Stimulated activated memory B cell treated with anti-CD40 and anti-IgM and Interleukin-4, amounts not matched to agents 10 μg/mL and 1 μg/mL and 100 μg/mL, for 72 hours (primary cell): ENCODE results near the gene ARHGAP18.

Experiments
- ATAC-seq: fragments of 150-1000 bp; cut with Tn5 transposase; 2 replicates; pipeline ENCODE4 v1.10.0; 2021
- H3K27ac Mint-ChIP-seq: one replicate; pipeline ENCODE4 v1.8.0; 2022; ENCODE audit warnings: mild to moderate bottlenecking, mixed read lengths
- H3K27me3 Mint-ChIP-seq: one replicate; pipeline ENCODE4 v1.8.0; 2022; ENCODE audit warnings: mixed read lengths
- H3K36me3 Mint-ChIP-seq: one replicate; pipeline ENCODE4 v1.8.0; 2022; ENCODE audit warnings: mixed read lengths
- H3K4me1 Mint-ChIP-seq: one replicate; pipeline ENCODE4 v1.8.0; 2022; ENCODE audit warnings: mixed read lengths
- H3K4me3 Mint-ChIP-seq: one replicate; pipeline ENCODE4 v1.8.0; 2022; ENCODE audit warnings: mild to moderate bottlenecking, moderate library complexity, mixed read lengths
- H3K9me3 Mint-ChIP-seq: one replicate; pipeline ENCODE4 v1.8.0; 2022; ENCODE audit warnings: mixed read lengths

The ARHGAP18 gene

GRCh38 chr6:129685662-129686031 lies 24.3 kb downstream of the ARHGAP18 start:
- H3K27me3 Mint-ChIP-seq: no peaks in the 10 kb centered on the region
- no peaks in the 10 kb centered on the region for H3K36me3 Mint-ChIP-seq
- no peak for ATAC-seq
- peak overlapping the region; percentile 38 for H3K4me3 Mint-ChIP-seq
- H3K9me3 Mint-ChIP-seq: no peaks in the 10 kb centered on the region
- peaks cover 62% of the 10 kb centered on the region for H3K4me1 Mint-ChIP-seq
- H3K27ac Mint-ChIP-seq: peak overlapping the region; percentile 64

- Mint-ChIP-seq H3K4me3 (no peak overlapping the region), H3K36me3 (no peaks in the 10 kb centered on the region), H3K4me1 (peaks cover 62% of the 10 kb centered on the region), H3K9me3 (no peaks in the 10 kb centered on the region), H3K27me3 (no peaks in the 10 kb centered on the region), H3K27ac (peak overlapping the region; percentile 64)
- ATAC-seq: no peak
These were observed 24.9 kb downstream of the ARHGAP18 start for GRCh38 chr6:129684903-129685661.

- peak overlapping the region; percentile 69 for H3K27ac Mint-ChIP-seq
- H3K27me3 Mint-ChIP-seq: no peaks in the 10 kb centered on the region
- peaks cover 62% of the 10 kb centered on the region for H3K4me1 Mint-ChIP-seq
- H3K36me3 Mint-ChIP-seq: no peaks in the 10 kb centered on the region
- H3K9me3 Mint-ChIP-seq: no peaks in the 10 kb centered on the region
- ATAC-seq: no peak
- peak overlapping the region; percentile 30 for H3K4me3 Mint-ChIP-seq
These were observed 25.6 kb downstream of the ARHGAP18 start for GRCh38 chr6:129684323-129684884.

- Mint-ChIP-seq H3K27me3 (no peaks in the 10 kb centered on the region), H3K9me3 (no peaks in the 10 kb centered on the region), H3K4me1 (peaks cover 62% of the 10 kb centered on the region), H3K27ac (peak overlapping the region; percentile 69), H3K36me3 (no peaks in the 10 kb centered on the region), H3K4me3 (peak overlapping the region; percentile 30)
- peak; percentile 98 for ATAC-seq
These were observed 26.2 kb downstream of the ARHGAP18 start for GRCh38 chr6:129683601-129684322.

- no peaks in the 10 kb centered on the region for H3K36me3 Mint-ChIP-seq
- no peak overlapping the region for H3K4me3 Mint-ChIP-seq
- no peaks in the 10 kb centered on the region for H3K27me3 Mint-ChIP-seq
- no peaks in the 10 kb centered on the region for H3K9me3 Mint-ChIP-seq
- peak overlapping the region; percentile 72 for H3K27ac Mint-ChIP-seq
- peaks cover 47% of the 10 kb centered on the region for H3K4me1 Mint-ChIP-seq
- no peak for ATAC-seq
These were observed 28.1 kb downstream of the ARHGAP18 start for GRCh38 chr6:129681913-129682205.

GRCh38 chr6:129680633-129681032 lies 29.3 kb downstream of the ARHGAP18 start:
- no peaks in the 10 kb centered on the region for H3K27me3 Mint-ChIP-seq
- peak overlapping the region; percentile 72 for H3K27ac Mint-ChIP-seq
- no peaks in the 10 kb centered on the region for H3K9me3 Mint-ChIP-seq
- H3K4me3 Mint-ChIP-seq: no peak overlapping the region
- H3K4me1 Mint-ChIP-seq: peaks cover 41% of the 10 kb centered on the region
- no peak for ATAC-seq
- H3K36me3 Mint-ChIP-seq: no peaks in the 10 kb centered on the region

- Mint-ChIP-seq H3K27ac (peak overlapping the region; percentile 72), H3K4me3 (no peak overlapping the region), H3K9me3 (no peaks in the 10 kb centered on the region), H3K4me1 (peaks cover 36% of the 10 kb centered on the region), H3K36me3 (no peaks in the 10 kb centered on the region), H3K27me3 (no peaks in the 10 kb centered on the region)
- ATAC-seq: no peak
These were observed 30.2 kb downstream of the ARHGAP18 start for GRCh38 chr6:129679758-129680157.

GRCh38 chr6:129679275-129679674 lies 30.7 kb downstream of the ARHGAP18 start:
- H3K4me1 Mint-ChIP-seq: peaks cover 31% of the 10 kb centered on the region
- H3K4me3 Mint-ChIP-seq: no peak overlapping the region
- no peak for ATAC-seq
- no peaks in the 10 kb centered on the region for H3K9me3 Mint-ChIP-seq
- peak overlapping the region; percentile 72 for H3K27ac Mint-ChIP-seq
- no peaks in the 10 kb centered on the region for H3K27me3 Mint-ChIP-seq
- no peaks in the 10 kb centered on the region for H3K36me3 Mint-ChIP-seq

GRCh38 chr6:129678463-129678862 lies 31.5 kb downstream of the ARHGAP18 start:
- H3K4me3 Mint-ChIP-seq: no peak overlapping the region
- H3K4me1 Mint-ChIP-seq: peaks cover 27% of the 10 kb centered on the region
- no peaks in the 10 kb centered on the region for H3K9me3 Mint-ChIP-seq
- no peaks in the 10 kb centered on the region for H3K36me3 Mint-ChIP-seq
- H3K27ac Mint-ChIP-seq: no peak overlapping the region
- no peaks in the 10 kb centered on the region for H3K27me3 Mint-ChIP-seq
- ATAC-seq: no peak

GRCh38 chr6:129677620-129678325 lies 32.2 kb downstream of the ARHGAP18 start:
- Mint-ChIP-seq H3K4me1 (peaks cover 31% of the 10 kb centered on the region), H3K27me3 (no peaks in the 10 kb centered on the region), H3K27ac (no peak overlapping the region), H3K9me3 (no peaks in the 10 kb centered on the region), H3K4me3 (no peak overlapping the region), H3K36me3 (no peaks in the 10 kb centered on the region)
- no peak for ATAC-seq

GRCh38 chr6:129675669-129676472 lies 34.1 kb downstream of the ARHGAP18 start:
- Mint-ChIP-seq H3K9me3 (no peaks in the 10 kb centered on the region), H3K27ac (no peak overlapping the region), H3K27me3 (no peaks in the 10 kb centered on the region), H3K4me1 (peaks cover 38% of the 10 kb centered on the region), H3K4me3 (no peak overlapping the region), H3K36me3 (no peaks in the 10 kb centered on the region)
- ATAC-seq: no peak

- no peak for ATAC-seq
- Mint-ChIP-seq H3K4me1 (peaks cover 43% of the 10 kb centered on the region), H3K9me3 (no peaks in the 10 kb centered on the region), H3K27me3 (no peaks in the 10 kb centered on the region), H3K4me3 (no peak overlapping the region), H3K27ac (peak overlapping the region; percentile 90), H3K36me3 (no peaks in the 10 kb centered on the region)
These were observed 36.2 kb downstream of the ARHGAP18 start for GRCh38 chr6:129673748-129674147.

GRCh38 chr6:129672881-129673631 lies 36.9 kb downstream of the ARHGAP18 start:
- no peaks in the 10 kb centered on the region for H3K9me3 Mint-ChIP-seq
- H3K27ac Mint-ChIP-seq: peak overlapping the region; percentile 90
- peaks cover 49% of the 10 kb centered on the region for H3K4me1 Mint-ChIP-seq
- peak; percentile 84 for ATAC-seq
- no peaks in the 10 kb centered on the region for H3K36me3 Mint-ChIP-seq
- H3K27me3 Mint-ChIP-seq: no peaks in the 10 kb centered on the region
- peak overlapping the region; percentile 36 for H3K4me3 Mint-ChIP-seq

GRCh38 chr6:129672341-129672682 lies 37.7 kb downstream of the ARHGAP18 start:
- Mint-ChIP-seq H3K36me3 (no peaks in the 10 kb centered on the region), H3K4me3 (peak overlapping the region; percentile 36), H3K27ac (peak overlapping the region; percentile 90), H3K27me3 (no peaks in the 10 kb centered on the region), H3K4me1 (peaks cover 49% of the 10 kb centered on the region), H3K9me3 (no peaks in the 10 kb centered on the region)
- peak; percentile 68 for ATAC-seq
